AML-193 (cell line): ENCODE results near the gene TANGO2.

Experiments used
- DNase-seq, 2 experiments: peaks; one replicate each; lab custom pipeline; 2025; lab: John Stamatoyannopoulos, UW

The TANGO2 gene

GRCh38 chr22:20026996-20027601 lies 6.2 kb downstream of the TANGO2 start:
- DNase-seq, result no peak

DNA sequence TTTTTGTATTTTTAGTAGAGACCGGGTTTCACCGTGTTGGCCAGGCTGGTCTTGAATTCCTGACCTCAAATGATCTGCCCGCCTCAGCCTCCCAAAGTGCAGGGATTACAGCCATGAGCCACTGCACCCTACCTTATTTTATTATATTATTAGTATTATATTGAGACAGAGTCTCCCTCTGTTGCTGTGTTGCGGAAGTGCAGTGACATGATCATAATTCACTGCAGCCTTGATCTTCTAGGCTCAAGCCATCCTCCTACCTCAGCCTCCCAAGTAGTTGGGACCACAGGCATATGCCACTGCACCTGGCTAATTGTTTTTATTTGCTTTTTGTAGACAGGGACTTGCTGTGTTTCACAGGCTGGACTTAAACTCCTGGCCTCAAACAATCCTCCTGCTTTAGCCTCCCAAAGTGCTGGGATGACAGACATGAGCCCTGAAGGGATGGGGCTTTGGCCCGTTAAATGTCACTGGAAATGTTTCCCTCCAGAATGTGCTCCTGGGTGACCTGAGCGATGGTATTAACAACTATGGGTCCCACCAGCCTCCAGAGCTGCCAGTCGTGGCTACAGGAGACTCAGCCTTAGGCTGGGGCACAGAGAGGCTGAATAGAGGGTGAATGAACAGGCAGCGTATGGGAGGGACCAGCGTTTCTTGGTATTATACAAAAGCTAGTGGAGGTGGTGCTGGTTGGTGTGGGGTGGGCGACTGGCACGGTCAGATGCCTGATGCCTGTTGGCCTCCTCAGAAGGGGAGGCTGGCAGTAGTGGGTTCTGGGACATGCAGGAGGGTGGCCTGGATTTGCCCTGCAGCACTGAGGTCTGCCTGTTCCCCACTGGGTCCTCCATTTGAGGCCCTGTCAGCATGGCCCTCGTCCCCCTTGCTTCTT lies 7.3 kb downstream of the TANGO2 start:
- peak; percentile 30 to 36 for DNase-seq

DNA sequence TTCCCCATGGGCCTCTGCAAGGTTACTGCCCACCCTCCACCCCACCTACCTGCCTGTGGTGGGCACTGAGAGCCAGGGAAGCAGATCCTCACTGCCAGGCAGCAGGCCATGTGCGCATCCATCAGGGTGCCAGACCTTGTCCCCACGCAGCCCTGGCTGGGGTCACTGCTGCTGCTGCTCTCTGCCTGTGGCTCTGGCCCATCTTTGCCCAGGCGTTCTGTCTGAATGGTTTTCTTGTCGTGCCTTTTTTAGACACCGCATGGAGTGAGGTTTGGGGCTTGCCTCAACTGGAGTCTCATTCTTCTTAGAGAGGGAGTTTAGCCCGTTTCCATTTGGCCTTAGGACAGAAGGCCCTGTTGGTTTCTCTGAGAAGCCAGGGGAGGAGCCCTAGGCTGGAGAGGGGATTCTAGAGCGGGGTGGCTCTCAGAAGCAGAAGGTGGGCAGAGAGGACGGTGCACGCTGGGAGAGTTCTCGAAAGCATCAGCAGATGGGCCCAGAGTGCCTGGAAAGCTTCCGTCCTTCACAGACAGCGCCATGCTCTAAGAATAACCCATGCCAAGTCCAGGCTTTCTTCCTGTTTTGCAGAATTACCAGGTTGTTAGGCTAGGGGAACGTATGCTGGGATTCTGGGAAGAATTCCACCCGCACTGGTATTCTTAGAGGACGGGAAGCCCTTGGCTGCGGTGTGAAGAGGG lies 8.1 kb downstream of the TANGO2 start:
- DNase-seq, result no peak

GRCh38 chr22:20029550-20030225 lies 8.8 kb downstream of the TANGO2 start:
- no peak for DNase-seq

DNA sequence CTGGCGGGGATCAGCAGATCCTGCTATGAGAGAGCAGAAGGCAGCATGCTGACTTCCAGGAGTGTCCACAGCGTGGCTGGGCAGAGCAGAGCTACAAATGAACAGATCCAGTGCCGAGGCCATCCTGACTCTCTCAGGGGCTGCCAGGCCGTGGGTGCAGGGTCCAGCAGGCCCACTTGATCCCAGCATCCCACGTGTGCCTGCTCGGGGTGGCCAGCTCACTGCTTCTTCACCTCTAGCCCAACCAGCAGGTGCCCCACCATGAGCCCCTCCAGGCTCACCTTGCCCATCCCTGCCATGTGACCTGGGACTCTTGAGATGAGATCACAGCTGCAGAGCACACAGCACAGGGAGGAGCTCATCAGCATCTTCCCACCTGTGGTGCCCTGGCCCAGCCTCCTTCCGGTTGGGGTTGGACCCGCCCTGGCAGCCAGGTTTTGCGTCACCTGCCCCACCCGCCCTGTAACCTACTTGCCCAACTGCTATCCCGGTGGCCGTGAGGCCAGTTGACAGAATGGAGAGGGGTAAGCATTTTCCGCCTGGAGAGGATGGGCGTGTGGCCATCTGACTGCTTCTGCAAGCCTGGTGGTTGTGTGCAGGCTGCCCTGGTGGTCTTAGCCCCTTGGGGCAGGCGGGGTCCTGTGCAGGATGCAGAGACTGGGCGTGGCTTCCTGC lies 11.0 kb downstream of the TANGO2 start:
- DNase-seq, result no peak

GRCh38 chr22:20032407-20032991 lies 11.6 kb downstream of the TANGO2 start:
- no peak for DNase-seq

- DNase-seq, result no peak
These were observed 12.3 kb downstream of the TANGO2 start for GRCh38 chr22:20033045-20033706.

GRCh38 chr22:20034143-20034542 lies 13.2 kb downstream of the TANGO2 start:
- no peak for DNase-seq

- no peak for DNase-seq
These were observed 14.6 kb downstream of the TANGO2 start for GRCh38 chr22:20035375-20036083.

- no peak for DNase-seq
These were observed 15.2 kb downstream of the TANGO2 start for GRCh38 chr22:20036084-20036482.

DNA sequence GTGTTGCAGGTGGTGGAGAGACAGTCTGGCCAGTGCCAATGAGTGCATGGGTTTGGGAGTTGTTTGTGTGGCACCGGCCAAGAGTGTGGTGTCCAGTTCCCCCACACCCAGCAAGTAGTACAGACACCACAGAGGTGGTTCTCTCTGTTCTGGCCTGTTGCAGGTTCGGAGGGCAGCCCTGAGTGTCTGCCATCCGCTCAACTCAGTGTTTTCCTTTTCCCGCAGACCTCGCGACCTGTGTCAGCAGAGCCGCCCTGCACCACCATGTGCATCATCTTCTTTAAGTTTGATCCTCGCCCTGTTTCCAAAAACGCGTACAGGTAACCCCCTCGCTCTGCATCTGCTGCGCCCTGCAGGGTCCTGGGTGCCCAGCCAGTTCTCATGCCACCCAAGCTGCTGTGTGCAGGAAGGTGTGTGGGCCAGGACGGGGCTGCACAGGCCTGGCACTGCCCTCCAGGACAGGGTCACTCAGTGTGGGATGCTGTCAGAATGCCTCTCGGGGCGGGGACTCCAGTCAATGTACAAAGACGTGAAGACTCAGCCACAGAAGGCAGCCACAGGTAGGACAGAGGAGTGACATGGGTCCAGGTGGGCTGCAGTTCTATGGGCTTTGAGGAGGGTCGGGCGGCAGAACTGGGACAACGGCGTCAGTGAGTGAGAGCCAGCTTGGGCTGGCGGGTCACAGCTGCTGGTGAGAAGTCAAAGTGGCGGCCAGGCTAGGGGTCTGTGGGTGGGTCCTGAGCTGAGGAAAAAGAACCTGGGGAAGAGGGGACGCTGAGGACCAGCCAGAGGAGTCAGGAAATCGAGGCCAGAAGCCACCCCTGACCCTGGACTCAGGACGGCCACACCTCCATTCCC lies 15.9 kb downstream of the TANGO2 start:
- no peak for DNase-seq

- peak in 1 of 2 experiments; percentile 2 for DNase-seq
These were observed 16.5 kb downstream of the TANGO2 start for GRCh38 chr22:20037419-20037818.

GRCh38 chr22:20038574-20038973 lies 17.7 kb downstream of the TANGO2 start:
- no peak for DNase-seq

DNA sequence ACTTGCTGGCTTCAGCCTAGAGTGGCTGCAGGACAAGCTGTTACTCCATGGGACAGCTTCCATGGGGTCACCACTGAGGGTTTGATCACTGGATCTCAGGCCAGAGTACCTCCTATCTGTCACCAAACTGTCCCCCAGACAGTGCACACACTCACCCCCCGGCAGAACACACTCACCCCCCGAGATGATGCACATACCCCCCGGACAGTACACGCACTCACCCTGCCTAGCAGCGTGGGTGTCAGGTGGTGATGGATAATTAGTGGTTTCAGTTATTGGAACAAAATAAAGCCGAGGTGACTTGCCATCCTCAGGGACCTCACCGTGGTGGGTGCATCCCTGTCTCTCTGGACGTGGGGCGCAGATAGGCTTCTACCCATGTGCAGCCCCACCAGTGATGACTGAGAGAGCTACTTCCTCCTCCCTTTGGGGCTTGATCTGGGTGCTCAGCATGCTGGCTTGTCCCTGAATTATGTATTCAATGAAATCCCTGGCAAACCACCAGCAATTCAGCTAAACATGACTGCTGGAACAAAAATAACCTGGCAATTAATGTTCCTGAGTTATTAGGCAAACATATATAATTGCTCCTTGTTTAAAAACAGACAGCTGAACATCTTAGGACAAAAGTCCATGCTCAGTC lies 18.9 kb downstream of the TANGO2 start:
- DNase-seq, result no peak

DNA sequence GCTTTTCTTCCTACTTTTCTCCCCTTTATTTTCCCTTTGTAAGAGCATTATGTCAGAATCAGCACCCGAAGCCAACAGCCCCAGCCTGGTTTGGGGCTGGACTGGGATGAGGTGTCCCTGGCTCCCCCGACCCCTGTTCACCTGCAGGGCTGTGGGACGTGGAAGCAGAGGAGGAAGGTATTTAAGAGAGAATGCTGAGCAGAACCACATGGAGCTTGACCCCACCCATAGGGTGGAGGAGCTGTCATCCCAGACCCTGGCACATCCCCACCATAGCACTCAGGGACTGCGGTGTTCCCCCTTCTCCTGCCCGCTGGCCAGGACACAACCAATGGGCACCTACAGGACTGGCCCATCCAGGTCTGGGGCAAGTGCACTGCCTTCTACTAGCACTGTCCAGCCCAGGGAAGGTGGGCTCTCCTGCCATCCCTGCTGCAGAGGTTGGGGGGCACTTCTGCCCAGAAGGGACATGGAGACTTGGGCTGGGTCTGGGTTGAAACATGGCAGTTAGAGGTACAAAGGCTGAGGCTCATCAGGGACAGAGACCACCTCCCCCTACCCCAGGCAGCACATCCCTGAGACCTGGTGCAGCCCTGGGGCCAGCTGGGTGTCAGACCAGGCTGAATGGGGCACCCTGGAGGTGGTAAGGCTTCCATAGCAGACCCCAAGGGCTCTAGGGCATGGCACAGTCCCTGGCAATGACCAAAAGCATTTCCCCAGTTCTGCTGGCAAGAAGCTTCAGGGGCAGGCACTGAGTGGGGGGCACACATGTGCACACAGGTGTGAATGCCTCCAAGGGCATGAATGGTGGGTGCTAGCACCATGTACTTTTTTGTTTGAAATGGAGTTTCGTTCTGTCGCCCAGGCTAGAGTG lies 19.7 kb downstream of the TANGO2 start:
- no peak for DNase-seq

DNA sequence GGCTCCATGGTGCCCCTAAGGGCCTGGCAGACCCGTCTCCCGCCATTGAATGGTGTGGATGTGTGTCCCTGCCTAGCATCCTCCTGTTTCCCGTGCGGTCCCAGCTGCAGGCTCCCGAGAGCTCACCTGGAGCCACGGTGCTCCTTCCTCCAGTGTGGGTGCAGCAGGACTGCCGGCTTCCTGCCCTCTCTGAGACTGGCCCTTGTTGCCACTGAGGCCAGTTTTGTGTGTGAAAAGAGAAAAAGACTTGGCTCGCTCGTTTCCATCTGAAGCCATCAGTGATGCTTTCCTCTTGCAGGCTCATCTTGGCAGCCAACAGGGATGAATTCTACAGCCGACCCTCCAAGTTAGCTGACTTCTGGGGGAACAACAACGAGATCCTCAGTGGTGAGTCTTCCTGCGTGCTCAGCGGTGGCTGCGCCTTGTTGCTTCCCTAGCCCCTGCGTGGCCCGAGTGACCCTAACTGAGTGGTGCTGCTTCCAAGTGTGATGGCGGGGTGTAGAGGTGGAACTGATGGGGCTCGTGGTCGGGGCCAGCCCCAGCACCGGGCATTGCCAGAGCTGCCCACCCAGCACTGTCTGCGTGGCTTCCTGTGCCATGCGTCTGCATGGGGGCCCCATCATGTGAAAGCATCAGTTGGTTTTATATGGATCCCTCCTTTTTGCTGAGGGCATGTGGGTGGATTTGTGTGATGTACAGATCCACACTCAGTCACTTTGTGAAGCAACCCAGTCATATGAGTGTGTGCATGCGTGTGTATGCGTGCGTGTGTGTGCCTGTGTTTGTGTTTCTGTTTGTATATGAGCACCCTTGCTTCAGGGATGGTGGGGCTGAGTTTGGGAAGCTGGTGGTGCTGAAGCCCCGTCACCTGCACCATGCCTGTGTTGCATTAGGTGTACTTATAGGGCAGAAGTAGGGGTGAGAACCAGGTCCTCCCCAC lies 22.4 kb downstream of the TANGO2 start:
- DNase-seq, result no peak

- no peak for DNase-seq
These were observed 23.1 kb downstream of the TANGO2 start for GRCh38 chr22:20043997-20044342.
